ENCODE data around the gene PIK3C3.

The PIK3C3 gene

GRCh38 chr18:41993151-41993550 is 38.1 kb downstream of the PIK3C3 start:
- no peak overlapping the region for H3K27ac ChIP-seq (ENCODE audit: low read depth, low read length)
- peaks cover 58% of the 10 kb centered on the region; the same call in 1 of the 2 replicates for H3K36me3 ChIP-seq (ENCODE audit: low read length)
- no peaks in the 10 kb centered on the region for H4K20me1 ChIP-seq (ENCODE audit: low read depth, low read length)

DNA sequence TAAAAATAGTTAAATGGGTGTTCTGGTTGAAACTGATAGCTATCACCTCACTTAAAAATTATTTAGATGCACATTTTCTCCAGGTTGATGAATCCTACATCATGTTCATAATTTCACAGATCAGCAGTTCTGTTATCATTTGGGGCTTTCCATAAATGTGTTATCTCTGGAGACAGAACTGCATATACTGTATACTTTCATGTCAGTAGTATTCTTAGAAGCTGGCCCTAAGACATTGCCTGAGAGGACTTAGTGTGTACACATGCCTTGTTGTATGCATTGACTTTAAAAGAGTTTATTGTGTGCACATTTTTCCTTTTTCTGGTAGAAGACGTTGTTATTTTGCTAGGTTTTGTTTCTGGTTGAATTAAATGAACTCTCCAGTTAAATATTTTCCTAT is 41.0 kb downstream of the PIK3C3 start:
- no peak overlapping the region for H3K4me3 ChIP-seq (ENCODE audit: insufficient read depth, low read length, poor library complexity, severe bottlenecking)
- no peak overlapping the region for H3K27ac ChIP-seq (ENCODE audit: low read depth, low read length)
- H2AFZ ChIP-seq (ENCODE audit: low read depth, low read length, severe bottlenecking) = no peak overlapping the region
- H3K36me3 ChIP-seq (ENCODE audit: low read length) = peaks cover 46% of the 10 kb centered on the region; the same call in 1 of the 2 replicates
- H3K27me3 ChIP-seq (ENCODE audit: low read length) = no peaks in the 10 kb centered on the region
- H3K9me3 ChIP-seq (ENCODE audit: insufficient read depth, low read length) = no peaks in the 10 kb centered on the region
- H4K20me1 ChIP-seq (ENCODE audit: low read depth, low read length) = no peaks in the 10 kb centered on the region
- no peaks in the 10 kb centered on the region for H3K79me2 ChIP-seq (ENCODE audit: insufficient read depth, low read length)
- H3K4me2 ChIP-seq (ENCODE audit: low read depth, low read length, poor library complexity, severe bottlenecking) = no peak overlapping the region
- H3F3A ChIP-seq (ENCODE audit: insufficient read depth) = no peaks in the 10 kb centered on the region
- H3K9me2 ChIP-seq (replicated peaks; ENCODE audit: insufficient read depth, low read length) = no peaks in the 10 kb centered on the region
- H3K9ac ChIP-seq (ENCODE audit: low read length) = no peak overlapping the region
- TF ChIP-seq EZH2phosphoT487 (conservative IDR thresholded peaks at IDR 0.05; ENCODE audit: low read length) = no peak
- no peak for TF ChIP-seq CTCF (IDR thresholded peaks at IDR 0.05; ENCODE audit: insufficient read depth, low read length, poor library complexity, severe bottlenecking)

More at GRCh38 chr18:41993151-41993550, 38.1 kb downstream of the PIK3C3 start:
- no peaks in the 10 kb centered on the region for H3K9me2 ChIP-seq (replicated peaks; ENCODE audit: insufficient read depth, low read length)
- TF ChIP-seq CTCF (IDR thresholded peaks at IDR 0.05; ENCODE audit: insufficient read depth, low read length, poor library complexity, severe bottlenecking) (no peak), EZH2phosphoT487 (conservative IDR thresholded peaks at IDR 0.05; ENCODE audit: low read length) (no peak)
- no peak overlapping the region for H3K4me3 ChIP-seq (ENCODE audit: insufficient read depth, low read length, poor library complexity, severe bottlenecking)
- no peaks in the 10 kb centered on the region for H3K79me2 ChIP-seq (ENCODE audit: insufficient read depth, low read length)
- H3K27me3 ChIP-seq (ENCODE audit: low read length) = no peaks in the 10 kb centered on the region
- no peaks in the 10 kb centered on the region for H3K9me3 ChIP-seq (ENCODE audit: insufficient read depth, low read length)
- H3F3A ChIP-seq (ENCODE audit: insufficient read depth) = no peaks in the 10 kb centered on the region
- H3K4me2 ChIP-seq (ENCODE audit: low read depth, low read length, poor library complexity, severe bottlenecking) = no peak overlapping the region
- H3K9ac ChIP-seq (ENCODE audit: low read length) = no peak overlapping the region
- no peak overlapping the region for H2AFZ ChIP-seq (ENCODE audit: low read depth, low read length, severe bottlenecking)

GRCh38 chr18:41999751-42000150 is 44.7 kb downstream of the PIK3C3 start:
- Histone ChIP-seq H3K9ac (ENCODE audit: low read length) (no peak overlapping the region), H3K27ac (ENCODE audit: low read depth, low read length) (no peak overlapping the region), H3K27me3 (ENCODE audit: low read length) (no peaks in the 10 kb centered on the region), H3K9me3 (ENCODE audit: insufficient read depth, low read length) (no peaks in the 10 kb centered on the region), H2AFZ (ENCODE audit: low read depth, low read length, severe bottlenecking) (no peak overlapping the region), H3F3A (ENCODE audit: insufficient read depth) (no peaks in the 10 kb centered on the region), H4K20me1 (ENCODE audit: low read depth, low read length) (no peaks in the 10 kb centered on the region), H3K4me3 (ENCODE audit: insufficient read depth, low read length, poor library complexity, severe bottlenecking) (no peak overlapping the region), H3K79me2 (ENCODE audit: insufficient read depth, low read length) (no peaks in the 10 kb centered on the region), H3K4me2 (ENCODE audit: low read depth, low read length, poor library complexity, severe bottlenecking) (no peak overlapping the region), H3K36me3 (ENCODE audit: low read length) (peaks cover 39% of the 10 kb centered on the region; the same call in 1 of the 2 replicates), H3K9me2 (replicated peaks; ENCODE audit: insufficient read depth, low read length) (no peaks in the 10 kb centered on the region)
- TF ChIP-seq EZH2phosphoT487 (conservative IDR thresholded peaks at IDR 0.05; ENCODE audit: low read length) (no peak), CTCF (IDR thresholded peaks at IDR 0.05; ENCODE audit: insufficient read depth, low read length, poor library complexity, severe bottlenecking) (no peak)
